Activated CD4-positive, alpha-beta T cell treated with anti-CD3 and anti-CD28 coated beads for 48 hours (primary cell): Measurements from ENCODE around the gene POU2F1.
A peak's percentile ranks its signal among the peaks of the same experiment; 100 is the strongest.
"Not testable (repeated sequence)": the region's sequence is repeated elsewhere in the genome, so short reads cannot be mapped to it uniquely, and the experiment has no call there.

Source experiments
- DNase-seq: peaks from one replicate; pipeline ENCODE4 v3.0.0-alpha.2; 2020

POU2F1 gene

DNA sequence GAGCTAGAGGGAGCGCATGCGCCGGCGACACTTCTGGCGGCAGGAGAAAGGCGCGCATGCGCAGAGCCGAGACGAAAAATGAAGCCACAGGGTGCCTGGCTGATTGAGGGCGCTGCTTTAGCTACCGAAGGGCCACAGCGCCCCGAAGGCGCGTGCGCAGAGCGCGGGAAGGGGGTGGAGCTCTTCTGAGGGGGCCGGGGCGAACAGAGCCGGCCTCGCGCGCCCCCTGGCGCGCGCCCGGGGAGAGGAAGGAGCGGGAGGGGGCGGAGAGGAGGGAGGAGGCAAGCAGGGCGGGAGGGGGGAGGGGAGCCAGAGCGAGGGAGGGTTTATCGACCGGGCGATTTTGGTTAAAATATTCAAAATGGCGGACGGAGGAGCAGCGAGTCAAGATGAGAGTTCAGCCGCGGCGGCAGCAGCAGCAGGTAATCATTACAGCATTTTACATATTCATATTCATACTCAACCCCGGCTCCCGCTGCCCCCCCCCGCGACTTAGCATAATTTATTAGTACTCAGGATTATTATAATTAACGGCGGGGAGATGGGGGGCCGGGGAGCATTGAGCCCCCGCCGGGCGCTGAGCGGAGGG is at the start of gene POU2F1:
TSS of gene POU2F1 (plus strand) at position 350 of the 589 bp plus-strand sequence. CDS start at position 362, 12 bp downstream.
- DNase-seq: peak; percentile 99

DNA sequence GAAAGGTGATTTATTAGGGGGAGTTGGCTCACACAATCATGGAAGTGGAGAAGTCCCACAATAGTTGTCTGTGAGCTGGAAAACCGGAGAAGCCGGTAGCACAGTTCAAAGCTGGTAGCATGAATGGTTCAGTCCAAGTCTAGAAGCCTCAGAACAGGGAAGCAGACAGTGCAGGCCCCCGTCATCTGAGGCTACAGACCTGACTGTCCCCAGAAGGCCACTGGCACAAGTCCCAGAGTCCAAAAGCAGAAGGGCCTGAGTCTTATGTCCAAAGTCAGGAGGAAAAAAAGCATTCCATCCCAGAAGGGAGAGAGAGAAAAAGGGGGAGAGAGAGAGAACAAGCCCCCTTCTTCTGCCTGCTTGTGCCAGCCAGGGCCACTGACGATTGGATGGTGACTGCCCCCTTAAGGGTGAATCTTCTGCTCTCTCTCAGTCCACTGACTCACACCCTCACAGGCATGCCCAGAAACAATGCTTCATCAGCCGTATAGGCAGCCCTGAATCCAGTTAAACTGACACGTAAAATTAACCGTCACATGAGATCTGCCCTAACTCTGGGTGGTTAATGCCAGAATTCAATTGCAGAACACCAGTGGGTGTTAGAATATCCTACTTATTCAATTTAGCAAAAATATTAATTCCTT is 49.3 kb upstream of the POU2F1 start:
- DNase-seq: no peak

DNA sequence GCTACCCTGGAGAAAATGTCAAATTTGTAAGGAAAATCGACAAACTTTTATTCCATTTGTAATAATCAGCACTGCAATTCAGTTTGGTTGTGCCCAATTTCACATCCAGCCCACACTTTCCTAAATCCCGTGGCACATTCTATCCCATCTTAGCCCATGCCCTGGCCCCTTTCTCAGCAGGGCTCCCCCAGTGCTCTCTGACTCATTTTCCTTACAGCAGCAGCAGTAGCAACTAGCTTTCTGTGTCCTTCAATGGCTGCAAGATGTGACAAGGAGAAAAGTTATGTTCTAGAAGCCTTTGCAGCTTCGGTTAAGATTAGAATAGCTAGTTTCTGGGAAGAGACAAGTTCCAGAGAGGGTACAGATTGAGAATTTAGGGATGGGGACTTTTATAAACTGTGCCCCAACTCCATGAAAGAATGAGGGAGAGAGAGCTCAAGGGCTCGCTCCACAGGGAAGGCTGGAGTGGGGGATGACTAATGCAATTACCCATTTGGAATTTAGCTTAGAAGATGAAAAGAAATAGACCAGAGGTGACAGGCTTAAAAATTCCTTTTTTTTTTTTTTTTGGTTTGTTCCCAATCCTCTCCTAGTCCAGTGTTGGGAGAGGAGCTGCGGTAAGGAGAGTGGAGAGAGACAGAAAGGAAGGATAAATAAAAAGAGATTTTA is 47.0 kb upstream of the POU2F1 start:
- no peak for DNase-seq

DNA sequence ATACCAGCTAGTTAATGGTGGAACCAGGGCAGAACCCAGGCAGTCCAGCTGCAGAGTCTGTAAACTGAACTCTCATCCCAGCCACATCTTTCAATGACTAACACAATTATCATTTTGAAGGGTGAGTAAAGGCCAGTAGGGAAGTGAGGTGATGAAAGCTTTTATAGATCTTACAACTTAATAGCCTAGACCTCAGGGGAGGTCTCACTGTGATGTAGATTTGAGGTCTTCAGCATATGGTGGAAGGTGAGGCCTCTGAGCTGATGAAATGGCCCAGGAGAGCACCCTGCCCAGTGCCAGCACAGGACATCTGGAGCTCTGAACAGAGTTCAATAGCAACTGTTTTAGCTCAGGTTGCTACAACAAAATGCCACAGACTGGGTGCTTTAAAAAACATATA is 44.8 kb upstream of the POU2F1 start:
- DNase-seq: no peak

DNA sequence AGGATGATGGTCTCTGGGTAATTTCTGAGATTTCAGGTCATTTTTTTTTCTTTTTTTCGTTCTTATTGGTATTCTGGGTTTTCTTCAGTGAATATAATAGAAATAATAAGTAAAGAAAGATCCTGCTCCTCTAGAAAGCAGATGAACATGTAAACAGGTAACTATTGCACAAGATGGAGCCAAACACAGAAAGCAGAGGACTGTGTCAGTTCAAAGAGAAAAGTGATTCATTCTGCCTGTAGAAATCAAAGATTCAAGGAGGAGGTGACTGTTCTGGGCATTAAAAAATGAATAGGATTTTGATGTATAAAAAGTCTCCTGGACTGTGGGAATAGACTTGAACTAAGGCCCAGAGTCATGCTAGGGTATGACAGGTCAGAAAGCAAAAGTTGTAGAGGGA is 41.9 kb upstream of the POU2F1 start:
- DNase-seq: no peak

DNA sequence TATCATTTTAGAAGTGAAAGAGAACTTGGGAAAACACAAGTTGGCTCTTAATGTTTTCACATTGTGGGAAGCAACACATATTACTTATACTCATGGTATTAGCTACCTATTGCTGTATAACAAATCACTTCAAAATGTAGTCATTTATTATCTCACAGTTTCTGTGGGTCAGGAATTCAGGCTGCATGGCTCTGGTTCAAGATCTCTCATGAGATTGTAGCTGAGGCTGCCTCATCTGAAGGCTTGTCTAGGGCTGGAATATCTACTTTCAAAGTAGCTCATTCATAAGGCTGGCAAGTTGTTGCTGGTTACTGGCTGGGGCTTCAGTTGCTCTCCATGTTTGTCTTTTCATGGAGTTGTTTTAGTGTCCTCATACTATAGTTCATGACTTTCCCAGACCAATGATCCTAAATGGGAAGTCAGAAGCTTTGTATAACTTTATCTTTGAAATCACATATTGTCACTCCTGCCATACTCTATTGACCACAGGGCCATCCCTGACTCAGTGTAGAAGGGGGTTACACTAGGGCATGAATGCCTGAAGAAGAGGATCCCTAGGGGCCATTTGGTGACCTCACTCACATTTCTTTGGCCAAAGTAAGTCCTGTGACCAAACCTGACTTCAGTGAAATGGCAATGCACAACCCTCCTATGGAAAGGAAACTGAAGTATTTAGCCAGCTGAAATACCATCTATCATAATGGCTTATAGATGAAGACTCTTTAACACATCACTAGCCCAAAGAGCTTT is 37.9 kb upstream of the POU2F1 start:
- DNase-seq: no peak

DNA sequence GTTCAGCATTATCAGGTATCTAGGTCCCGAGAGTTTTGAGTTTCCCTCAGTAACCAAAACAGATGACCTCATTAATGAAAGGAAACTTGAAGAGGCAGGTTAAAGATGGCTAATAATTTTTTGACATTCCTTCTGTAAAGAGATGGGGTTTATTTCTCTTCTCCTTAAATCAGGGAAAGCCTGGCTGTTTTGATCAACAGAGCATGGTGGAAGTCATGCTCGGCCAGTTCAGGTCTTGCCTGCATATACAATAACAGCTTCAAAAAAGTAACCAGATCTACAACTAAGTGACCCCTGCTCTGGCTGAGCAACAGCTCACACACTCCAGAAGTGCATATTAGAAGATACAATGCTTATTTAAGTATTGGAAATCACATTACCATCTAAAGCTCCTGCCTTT is 36.6 kb upstream of the POU2F1 start:
- DNase-seq: no peak

DNA sequence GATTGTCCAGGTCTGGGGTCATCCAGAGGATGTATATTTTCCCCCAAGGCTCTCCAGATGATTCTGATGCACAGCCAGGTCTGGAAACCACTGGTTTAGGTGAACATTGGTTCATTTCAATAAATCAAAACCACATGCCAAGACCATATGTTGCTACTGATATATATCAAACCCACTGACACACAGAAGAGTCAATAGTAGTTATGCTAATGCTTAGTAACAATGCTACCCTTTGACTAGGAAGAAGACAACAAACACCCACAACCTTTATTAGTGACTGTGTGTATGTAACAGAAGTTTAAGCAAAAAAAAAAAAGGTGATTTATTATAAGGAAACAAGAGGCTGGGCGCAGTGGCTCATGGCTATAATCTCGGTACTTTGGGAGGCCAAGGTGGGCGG is 35.6 kb upstream of the POU2F1 start:
- no peak for DNase-seq

DNA sequence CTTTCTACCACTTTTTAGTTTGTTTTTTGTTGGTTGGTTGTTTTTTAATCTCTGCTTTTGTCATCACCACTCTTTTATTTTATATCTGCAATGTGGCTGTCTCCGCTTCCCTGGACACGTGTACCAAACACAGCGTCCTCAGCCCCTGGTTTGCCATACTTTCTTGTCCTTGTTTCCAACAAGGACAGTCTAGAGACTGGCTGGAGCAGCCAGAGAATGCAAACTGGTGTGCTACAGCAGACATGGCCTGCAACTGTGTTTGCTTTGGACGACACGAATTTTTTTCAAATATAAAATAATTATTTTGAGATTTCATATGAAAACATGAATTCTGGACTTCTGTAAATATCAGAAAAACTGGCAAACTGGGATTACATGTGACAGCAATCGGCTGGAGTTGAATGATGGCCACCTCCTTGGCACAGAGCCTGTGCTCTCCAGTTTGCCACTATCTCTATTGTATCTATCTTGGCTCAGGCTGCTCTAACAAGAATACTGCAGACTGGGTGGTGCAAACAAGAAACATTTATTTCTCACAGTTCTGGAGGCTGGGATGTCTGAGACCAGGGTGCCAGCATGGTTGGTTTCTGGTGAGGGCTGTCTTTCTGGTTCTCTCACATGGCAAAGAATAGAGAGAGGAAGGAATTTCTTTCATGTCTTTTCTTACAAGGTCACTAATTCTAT is 34.6 kb upstream of the POU2F1 start:
- no peak for DNase-seq

DNA sequence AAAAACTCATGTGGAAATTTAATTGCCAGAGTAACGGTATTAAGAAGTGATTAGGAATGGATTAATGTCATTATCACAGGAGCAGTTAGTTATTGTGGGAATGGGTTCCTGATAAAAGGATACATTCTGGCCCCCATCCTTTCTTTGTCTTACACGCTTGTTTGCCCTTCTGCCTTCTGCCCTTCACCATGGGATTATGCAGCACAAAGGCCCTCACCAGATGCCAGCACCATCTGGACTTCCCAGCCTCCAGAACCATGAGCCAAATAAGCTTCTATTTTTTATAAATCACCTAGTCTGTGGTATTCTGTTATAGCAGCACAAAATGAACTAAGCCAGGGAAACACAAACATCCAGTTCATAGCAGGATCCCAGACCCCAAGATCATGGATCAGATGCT is 33.9 kb upstream of the POU2F1 start:
- DNase-seq: no peak

DNA sequence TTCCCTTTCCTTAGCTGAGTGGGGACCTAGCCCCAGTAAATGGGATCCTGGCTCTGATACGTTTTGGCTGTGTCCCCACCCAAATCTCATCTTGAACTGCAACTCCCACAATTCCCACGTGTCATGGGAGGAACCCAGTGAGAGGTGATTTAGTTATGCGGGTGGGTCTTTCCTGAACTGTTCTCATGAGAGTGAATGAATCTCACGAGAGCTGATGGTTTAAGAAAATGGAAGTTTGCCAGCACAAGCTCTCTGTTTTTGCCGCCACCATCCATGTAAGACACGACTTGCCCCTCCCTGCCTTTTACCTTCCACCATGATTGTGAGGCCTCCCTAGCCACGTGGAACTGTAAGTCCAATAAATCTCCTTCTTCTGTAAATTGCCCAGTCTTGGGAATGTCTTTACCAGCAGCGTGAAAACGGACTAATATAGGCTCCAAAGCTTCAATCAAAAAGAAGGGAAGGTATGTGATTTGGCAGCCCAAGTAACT is 29.9 kb upstream of the POU2F1 start:
- DNase-seq: no peak

DNA sequence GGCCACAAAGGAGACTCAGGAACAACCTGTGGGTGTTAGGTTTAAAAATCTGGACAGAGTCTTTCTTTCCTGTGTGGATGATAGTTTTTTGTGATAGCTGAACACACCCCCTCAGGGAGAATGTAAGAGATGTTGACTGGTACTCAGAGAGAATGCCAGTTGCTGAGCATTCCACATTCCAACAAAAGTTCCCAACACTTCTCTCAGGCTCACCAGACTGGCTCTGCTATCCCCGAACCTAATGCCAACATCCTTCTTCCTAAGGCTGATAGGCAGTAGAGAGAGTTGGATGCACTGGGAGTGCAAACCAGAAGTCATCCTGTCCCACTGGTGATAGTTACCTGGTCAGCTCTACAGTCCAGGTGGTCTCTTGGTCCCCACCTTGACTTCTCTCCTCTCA is 28.7 kb upstream of the POU2F1 start:
- no peak for DNase-seq

DNA sequence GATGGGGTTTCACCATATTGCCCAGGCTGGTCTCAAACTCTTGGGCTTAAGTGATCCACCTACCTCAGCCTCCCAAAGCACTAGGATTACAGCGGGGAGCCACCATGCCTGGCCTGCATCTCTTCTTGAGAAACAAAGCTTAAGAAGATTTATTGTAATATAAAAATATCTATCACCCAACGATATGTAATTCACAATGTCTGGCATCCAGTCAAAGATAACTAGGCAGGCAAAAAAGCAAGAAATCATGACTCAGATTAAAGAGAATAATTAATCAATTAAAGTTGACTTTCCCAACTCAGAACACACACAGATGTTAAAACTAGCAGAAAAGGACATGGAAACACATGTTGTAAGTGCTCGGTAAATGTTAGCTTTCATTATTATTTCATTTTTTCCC is 26.5 kb upstream of the POU2F1 start:
- no peak for DNase-seq

DNA sequence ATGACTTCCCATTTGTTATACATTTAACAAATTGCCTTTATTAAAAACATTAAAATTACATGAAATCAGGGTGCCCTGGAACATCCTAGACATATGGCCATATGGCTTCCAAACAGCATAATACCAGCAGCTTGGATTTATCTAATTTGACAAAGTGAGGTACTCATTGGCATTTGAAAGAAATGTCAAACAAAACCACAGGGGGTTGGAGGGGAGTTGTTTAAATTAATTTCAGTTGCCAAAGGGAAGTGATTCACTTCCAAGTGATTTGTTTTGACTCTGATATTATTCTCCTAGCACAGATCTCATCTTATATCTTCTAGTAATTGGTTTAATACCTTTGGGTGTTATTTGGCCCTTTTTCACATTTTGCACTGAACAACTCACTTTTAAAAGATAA is 24.5 kb upstream of the POU2F1 start:
- DNase-seq: no peak

DNA sequence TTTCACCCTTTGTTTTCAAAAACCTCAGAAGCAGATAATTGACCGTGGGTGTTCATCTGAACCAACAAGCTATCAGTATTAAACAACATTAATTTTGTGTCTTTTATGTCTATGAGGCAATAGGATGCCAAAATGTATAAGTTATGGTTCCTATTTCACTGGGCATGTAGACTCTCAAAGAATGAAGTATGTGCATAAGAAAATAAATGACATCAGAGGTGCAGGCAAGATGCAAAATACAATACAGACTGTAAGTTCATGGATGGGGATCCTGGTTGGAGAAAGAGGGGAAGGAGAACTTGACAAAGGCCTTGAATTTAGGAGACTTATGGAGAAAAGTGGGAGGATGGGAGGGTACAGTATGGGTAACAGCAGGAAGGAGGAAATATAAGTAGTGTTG is 23.4 kb upstream of the POU2F1 start:
- DNase-seq: no peak

DNA sequence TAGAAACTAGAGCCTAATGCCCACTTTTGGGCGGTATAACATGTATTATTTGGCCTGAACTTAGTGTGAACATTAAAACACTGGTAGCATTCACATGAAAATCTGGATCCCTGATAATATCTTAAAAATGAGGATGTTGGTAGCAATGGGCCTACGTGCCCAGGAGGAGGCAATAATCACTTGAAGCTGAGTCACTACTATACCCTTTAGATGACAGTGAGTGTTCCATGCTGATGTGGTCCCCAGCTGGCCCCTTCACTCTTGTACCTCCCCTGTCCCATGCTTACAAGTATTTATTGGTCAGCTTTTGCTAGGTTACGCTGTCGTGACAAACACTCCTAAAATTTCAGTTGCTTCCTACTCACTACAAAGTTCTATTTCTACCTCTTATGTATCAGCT is 23.0 kb upstream of the POU2F1 start:
- no peak for DNase-seq

DNA sequence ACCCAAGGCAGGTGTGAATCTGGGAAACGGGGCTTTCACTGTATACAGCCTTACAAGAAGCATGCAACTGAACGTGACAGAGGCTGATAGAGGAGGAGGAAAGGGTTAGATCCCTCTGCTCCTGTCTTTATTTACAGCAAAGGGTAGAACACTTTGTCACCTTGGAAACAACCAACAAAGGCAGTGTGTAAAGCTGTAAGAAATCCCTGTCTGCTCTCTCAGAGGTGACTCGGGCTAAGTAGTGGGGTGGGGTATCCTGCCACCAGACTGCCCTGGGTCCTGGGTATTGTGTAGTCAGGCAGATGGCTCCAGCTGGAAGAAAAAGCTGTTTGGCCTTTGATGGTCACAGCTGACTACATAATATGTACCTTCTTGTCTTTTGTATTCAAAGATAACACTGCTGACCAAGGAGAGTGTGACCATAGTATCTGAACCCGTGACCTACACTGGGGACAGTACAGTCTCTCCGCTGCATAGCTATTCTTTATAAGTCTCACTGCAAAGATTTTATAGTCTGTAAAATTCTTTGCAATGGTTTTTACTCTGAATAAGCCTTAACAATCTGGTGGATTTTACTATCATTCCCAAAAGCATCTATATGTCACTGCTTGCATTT is 22.1 kb upstream of the POU2F1 start:
- DNase-seq: no peak

DNA sequence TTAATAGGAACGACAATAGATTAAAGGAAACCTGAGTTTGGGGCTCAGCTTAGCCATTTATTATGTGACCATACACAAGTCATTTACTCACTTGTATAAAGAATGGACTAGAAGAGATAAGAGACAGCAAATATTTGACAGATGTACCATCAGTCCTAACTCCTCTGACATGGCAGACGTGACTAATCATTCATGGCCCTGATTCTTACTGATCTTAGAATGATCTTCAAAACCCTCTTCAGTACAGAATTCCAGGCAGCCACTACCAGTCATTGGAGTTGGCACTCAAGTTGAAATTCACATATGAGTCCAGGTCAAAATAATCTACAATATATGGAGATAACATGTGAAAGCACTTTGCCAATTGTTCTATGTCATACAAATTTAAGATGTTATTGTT is 21.0 kb upstream of the POU2F1 start:
- DNase-seq: no peak

DNA sequence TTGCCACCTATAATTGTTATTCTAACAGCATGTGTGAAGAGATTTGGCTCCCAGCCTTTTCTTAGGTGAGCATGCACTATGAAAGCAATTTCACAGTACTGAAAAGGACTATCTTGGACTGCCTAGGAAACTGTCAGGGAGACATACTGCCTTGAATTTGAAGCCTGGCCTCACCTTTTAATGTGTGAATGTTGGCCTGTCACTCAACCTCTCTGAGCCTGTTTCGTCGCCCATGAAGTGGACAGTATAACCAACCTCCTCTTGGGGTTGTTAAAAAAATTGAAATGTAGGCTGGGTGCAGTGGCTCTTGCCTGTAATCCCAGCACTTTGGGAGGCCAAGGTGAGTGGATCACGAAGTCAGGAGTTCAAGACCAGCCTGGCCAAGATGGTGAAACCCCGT is 20.4 kb upstream of the POU2F1 start:
- no peak for DNase-seq

DNA sequence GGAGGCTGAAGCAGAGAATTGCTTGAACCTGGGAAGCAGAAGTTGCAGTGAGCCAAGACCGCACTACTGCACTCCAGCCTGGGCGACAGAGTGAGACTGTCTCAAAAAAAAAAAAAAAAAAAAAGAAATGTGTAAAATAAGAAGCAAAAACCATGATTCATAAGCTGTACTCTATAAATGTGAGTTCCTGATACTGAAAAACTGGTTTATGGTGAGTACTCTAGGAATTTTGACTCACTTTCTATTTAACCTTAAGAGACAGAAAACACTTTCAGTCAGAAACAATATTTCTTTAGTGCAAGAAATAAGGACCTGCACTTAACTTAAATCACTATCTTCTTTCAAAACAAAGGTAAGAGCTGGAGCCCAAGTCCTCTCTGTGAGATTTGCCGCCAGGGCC is 19.9 kb upstream of the POU2F1 start:
- no peak for DNase-seq

DNA sequence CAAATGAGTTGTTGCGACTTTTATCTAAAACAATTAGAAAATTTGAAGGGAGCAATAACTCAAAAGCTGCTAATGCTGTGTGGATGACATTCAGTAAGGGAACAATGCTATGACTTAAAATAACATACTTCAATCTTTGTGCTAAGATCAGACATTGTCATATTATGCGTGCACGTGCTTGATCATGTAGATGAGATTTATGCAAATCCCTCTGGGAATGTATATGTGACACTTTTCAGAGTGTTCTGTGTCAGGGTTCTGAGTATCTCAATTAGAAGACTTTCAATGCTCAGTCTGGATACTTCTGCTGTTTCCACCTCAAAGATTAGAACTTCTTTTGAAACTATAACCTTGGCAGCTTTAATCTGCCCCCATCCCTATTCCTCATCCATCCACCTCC is 18.6 kb upstream of the POU2F1 start:
- no peak for DNase-seq

DNA sequence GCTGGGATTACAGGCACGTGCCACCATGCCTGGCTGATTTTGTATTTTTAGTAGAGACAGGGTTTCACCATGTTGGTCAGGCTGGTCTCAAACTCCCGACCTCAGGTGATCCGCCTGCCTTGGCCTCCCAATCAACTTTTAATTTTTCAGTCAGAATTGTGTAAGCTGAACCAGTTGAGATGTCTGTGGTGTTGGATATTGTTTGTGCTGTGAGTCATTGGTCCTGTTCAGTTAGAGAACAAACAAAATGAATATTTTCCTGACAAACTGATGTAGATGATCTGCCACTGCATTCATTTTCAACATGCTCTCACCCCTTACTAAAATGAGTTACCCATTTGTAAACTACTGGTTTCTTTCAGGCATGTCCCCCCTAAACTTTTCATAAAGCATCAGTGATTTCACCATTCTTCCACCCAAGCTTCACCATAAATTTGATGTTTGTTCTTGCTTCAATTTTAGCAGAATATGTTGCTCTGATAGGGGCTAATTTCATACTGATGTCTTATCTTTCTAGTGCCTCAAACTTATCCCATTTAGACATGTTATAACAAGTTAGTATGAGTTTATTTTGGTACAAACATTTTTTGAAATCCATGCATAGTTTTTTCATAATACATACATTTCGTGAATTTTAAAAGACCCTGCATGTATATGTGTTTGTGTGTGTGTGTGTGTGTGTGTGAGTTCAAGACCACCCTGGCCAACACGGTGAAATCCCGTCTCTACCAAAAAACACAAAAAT is 15.2 kb upstream of the POU2F1 start:
- DNase-seq: not testable (repeated sequence)
